HepG2 (cell line): ENCODE results near the gene CA11. TPM values are rescaled to one million over a fixed set of nuclear protein-coding genes. Genes with fewer than 3 reads are reported as not detected.

ENCODE experiments used
- ATAC-seq: fragments of 200-7000 bp; cut with Tn5 transposase; 3 replicates; pipeline ENCODE4 v1.9.1; 2020; ENCODE audit warnings: mild to moderate bottlenecking, moderate library complexity
- BruUV-seq: library from RNA; stranded (reverse); fragments of 400-500 nt; replicated peaks from 2 replicates; lab custom pipeline; 2021; lab: Mats Ljungman, UMichigan
- CTCF ChIA-PET: fragments of 300-600 bp; formaldehyde crosslinking; extraction: SDS; loops from one replicate; lab custom pipeline; 2021; ENCODE audit warnings: low total read pairs, inconsistent platforms, low intra/inter-chr PET ratio; lab: Yijun Ruan, JAX
- POLR2A ChIA-PET: fragments of 350-600 bp; sonication (Branson Sonifier 250); formaldehyde crosslinking; loops from one replicate; lab custom pipeline; 2020; ENCODE audit warnings: antibody characterized with exemption, inconsistent platforms; lab: Yijun Ruan, JAX
- DNase-seq: peaks from one replicate; pipeline ENCODE4 v3.0.0-alpha.2; 2015; ENCODE audit warnings: low spot score
- FAIRE-seq: peaks from 3 replicates; lab custom pipeline; 2011; peaks lifted over from hg19 to GRCh38; lab: Jason Lieb, UNC
- H2AFZ ChIP-seq: one replicate; pipeline ENCODE4 v1.6.1; 2011; ENCODE audit warnings: low read length, inconsistent platforms
- H3K27ac ChIP-seq: fragments of 300-600 bp; 3 replicates; pipeline ENCODE4 v1.8.0; 2011; ENCODE audit warnings: mixed run types, mild to moderate bottlenecking, mixed read lengths, low read length, inconsistent platforms; ENCODE audit not compliant: insufficient read depth; ENCODE audit errors: extremely low read length
- H3K27me3 ChIP-seq, 2 experiments: fragments of 200-600 bp in 1 of 2; 2 replicates in 1 of 2; 3 replicates in 1 of 2; pipeline versions ENCODE4 v1.6.0 to v1.8.0; 2011; ENCODE audit warnings: low read length in 2 of 2, mild to moderate bottlenecking in 2 of 2, moderate library complexity in 2 of 2, inconsistent platforms in 1 of 2; ENCODE audit not compliant: insufficient read depth in 2 of 2, control insufficient read depth in 1 of 2
- H3K36me3 ChIP-seq, 2 experiments: fragments of 200-600 bp in 1 of 2; replicated peaks in 1 of 2; 2 replicates in 1 of 2; 3 replicates in 1 of 2; pipeline versions ENCODE4 v1.5.1 to v1.8.0; 2011; ENCODE audit warnings: low read length in 2 of 2, inconsistent platforms in 1 of 2; ENCODE audit not compliant: insufficient read depth in 2 of 2, control insufficient read depth in 1 of 2
- H3K4me1 ChIP-seq: 2 replicates; pipeline ENCODE4 v1.5.1; 2012; ENCODE audit warnings: low read length, inconsistent platforms; ENCODE audit not compliant: insufficient read depth
- H3K4me2 ChIP-seq: 2 replicates; pipeline ENCODE4 v1.6.0; 2011; ENCODE audit warnings: low read depth, low read length, inconsistent platforms
- H3K4me3 ChIP-seq, 3 experiments: fragments of 200-600 bp in 1 of 3; sonication (generic), shearing (Covaris generic) in 1 of 3; replicated peaks in 1 of 3; 2 replicates each; pipeline ENCODE4 v1.5.1; 2011 to 2016; ENCODE audit warnings: low read length in 3 of 3, inconsistent platforms in 2 of 3, low read depth in 2 of 3, mild to moderate bottlenecking in 2 of 3, control low read depth in 1 of 3, mixed read lengths in 1 of 3; ENCODE audit not compliant: insufficient read depth in 1 of 3
- H3K79me2 ChIP-seq: one replicate; pipeline ENCODE4 v1.6.1; 2011; ENCODE audit warnings: low read length, inconsistent platforms; ENCODE audit not compliant: insufficient read depth
- H3K9ac ChIP-seq: 2 replicates; pipeline ENCODE4 v1.6.0; 2011; ENCODE audit warnings: mild to moderate bottlenecking, low read depth, low read length, inconsistent platforms; ENCODE audit not compliant: insufficient read depth
- H3K9me3 ChIP-seq: 2 replicates; pipeline ENCODE4 v1.5.1; 2012; ENCODE audit warnings: mild to moderate bottlenecking, low read length
- H4K20me1 ChIP-seq: 2 replicates; pipeline ENCODE4 v1.6.0; 2011; ENCODE audit warnings: inconsistent platforms, mild to moderate bottlenecking, low read length, moderate library complexity; ENCODE audit not compliant: insufficient read depth
- ATF7 ChIP-seq, 2 experiments: fragments of 450-650 bp in 1 of 2; sonication (generic) in 1 of 2; formaldehyde crosslinking in 1 of 2; IDR thresholded peaks; 2 replicates each; pipeline versions ENCODE4 v1.4.0 to v1.6.1; 2016 to 2020; ENCODE audit warnings: antibody characterized with exemption in 1 of 2, mild to moderate bottlenecking in 1 of 2, missing genetic modification reagents in 1 of 2
- CREB1 ChIP-seq, 2 experiments: fragments of 450-650 bp in 1 of 2; IDR thresholded peaks; 2 replicates each; pipeline ENCODE4 v1.6.1; 2016 to 2017; ENCODE audit warnings: control low read depth in 1 of 2, mild to moderate bottlenecking in 1 of 2, missing compliant biosample characterization in 1 of 2, missing genetic modification characterization in 1 of 2
- CREM ChIP-seq, 2 experiments: sonication (generic) in 1 of 2; formaldehyde crosslinking in 1 of 2; IDR thresholded peaks; 2 replicates each; pipeline versions ENCODE4 v1.4.0 to v1.6.1; 2016 to 2020; ENCODE audit warnings: antibody characterized with exemption in 1 of 2, mild to moderate bottlenecking in 1 of 2, missing genetic modification reagents in 1 of 2
- ELF4 ChIP-seq: sonication (generic); formaldehyde crosslinking; IDR thresholded peaks from 2 replicates; pipeline ENCODE4 v1.5.0; 2020; ENCODE audit warnings: missing genetic modification reagents, mild to moderate bottlenecking, moderate library complexity, borderline replicate concordance
- FOSL2 ChIP-seq: sonication (generic); formaldehyde crosslinking; IDR thresholded peaks from 2 replicates; pipeline ENCODE4 v1.4.0; 2020; ENCODE audit warnings: missing genetic modification reagents
- FOXJ3 ChIP-seq: sonication (generic); formaldehyde crosslinking; IDR thresholded peaks from 2 replicates; pipeline ENCODE4 v1.4.0; 2020; ENCODE audit warnings: missing genetic modification reagents, mild to moderate bottlenecking, borderline replicate concordance
- JUN ChIP-seq: sonication (generic); formaldehyde crosslinking; IDR thresholded peaks from 2 replicates; pipeline ENCODE4 v1.4.0; 2020; ENCODE audit warnings: mild to moderate bottlenecking, missing genetic modification reagents
- KLF16 ChIP-seq, 2 experiments: sonication (generic) in 1 of 2; formaldehyde crosslinking in 1 of 2; IDR thresholded peaks; 2 replicates each; pipeline versions ENCODE4 v1.6.1 to v1.8.0; 2016 to 2023; ENCODE audit warnings: missing genetic modification reagents in 2 of 2, missing compliant biosample characterization in 1 of 2
- MTF2 ChIP-seq: sonication (generic); formaldehyde crosslinking; IDR thresholded peaks from 2 replicates; pipeline ENCODE4 v1.5.0; 2020; ENCODE audit warnings: missing genetic modification reagents, borderline replicate concordance
- NFKBIZ ChIP-seq: IDR thresholded peaks from 2 replicates; pipeline ENCODE4 v1.6.1; 2018; ENCODE audit warnings: missing genetic modification reagents, missing compliant biosample characterization
- NFYB ChIP-seq: sonication (generic); formaldehyde crosslinking; IDR thresholded peaks from 2 replicates; pipeline ENCODE4 v1.4.0; 2020; ENCODE audit warnings: missing genetic modification reagents
- RFX5 ChIP-seq: IDR thresholded peaks from 2 replicates; pipeline ENCODE4 v1.6.1; 2011; ENCODE audit warnings: low read depth, low read length, improper control_type of control experiment
- RFXANK ChIP-seq: IDR thresholded peaks from 2 replicates; pipeline ENCODE4 v1.6.1; 2016
- RFXAP ChIP-seq: sonication (generic); formaldehyde crosslinking; IDR thresholded peaks from 2 replicates; pipeline ENCODE4 v1.4.0; 2020; ENCODE audit warnings: missing genetic modification reagents, borderline replicate concordance
- SPEN ChIP-seq: sonication (generic); formaldehyde crosslinking; IDR thresholded peaks from 2 replicates; pipeline ENCODE4 v1.5.1; 2020; ENCODE audit warnings: low read depth, mild to moderate bottlenecking, missing genetic modification reagents
- ZBTB21 ChIP-seq: sonication (generic); formaldehyde crosslinking; IDR thresholded peaks from 2 replicates; pipeline ENCODE4 v1.4.0; 2020; ENCODE audit warnings: missing genetic modification reagents
- ZNF292 ChIP-seq: sonication (generic); formaldehyde crosslinking; IDR thresholded peaks from 2 replicates; pipeline ENCODE4 v1.8.1; 2022; ENCODE audit warnings: mild to moderate bottlenecking, low read depth, missing genetic modification reagents, borderline replicate concordance
- WGBS: methylation state at CpG from one replicate; pipeline ENCODE4 v1.1.6; 2017; ENCODE audit warnings: low lambda C conversion rate; 5-methylcytosine and 5-hydroxymethylcytosine counted together
- in situ Hi-C: cut with HindIII; loops from 2 replicates; pipeline ENCODE4 v1.10.0; 2017; ENCODE audit warnings: low pct_unique_long_range_greater_than_20kb; ENCODE audit not compliant: extremely low pct_ligation_motif_present
- intact Hi-C: fragments of 100-400 bp; cut with micrococcal nuclease; formaldehyde crosslinking; loops from one replicate; pipeline ENCODE4 v1.10.0; 2022; ENCODE audit not compliant: unreplicated experiment
- polyA plus RNA-seq, 8 experiments: library from polyadenylated mRNA; depleted of rRNA in 3 of 8; stranded (reverse) in 7 of 8; unstranded in 1 of 8; fragments of >200 nt; fragmentation: Illumina TruSeq in 4 of 8; extraction: Trizol in 4 of 8; gene quantifications; 2 replicates each; pipeline versions ENCODE4 v1.2.1 to v1.2.3, GENCODE V29; 2011 to 2016; ENCODE audit warnings: low read depth in 4 of 8, missing spikeins in 1 of 8, mixed read lengths in 1 of 8; ENCODE audit not compliant: insufficient read depth in 1 of 8
- total RNA-seq, 5 experiments: library from RNA; depleted of rRNA; stranded (reverse); fragments of >200 nt; fragmentation: Illumina TruSeq; extraction: Trizol; gene quantifications; 2 replicates each; pipeline ENCODE4 v1.2.3, GENCODE V29; 2016; ENCODE audit warnings: low read depth in 1 of 5
- TF ChIP-seq, protein P1 (sequence below): sonication (generic); formaldehyde crosslinking; IDR thresholded peaks from 2 replicates; pipeline ENCODE4 v1.4.0; 2020; ENCODE audit warnings: missing genetic modification reagents
- TF ChIP-seq, protein P2 (sequence below): sonication (generic); formaldehyde crosslinking; IDR thresholded peaks from 2 replicates; pipeline ENCODE4 v1.5.0; 2020; ENCODE audit warnings: missing genetic modification reagents
- TF ChIP-seq, protein P3 (sequence below): sonication (generic); formaldehyde crosslinking; IDR thresholded peaks from 2 replicates; pipeline ENCODE4 v1.5.1; 2020; ENCODE audit warnings: missing genetic modification reagents, mild to moderate bottlenecking, borderline replicate concordance

Gene CA11
- total and polyA plus RNA-seq, 2 of the 13 experiments (the other 11 are each of a cell fraction or from before 2014, with no cell fraction given) = 0.41 to 0.58 TPM

DNA sequence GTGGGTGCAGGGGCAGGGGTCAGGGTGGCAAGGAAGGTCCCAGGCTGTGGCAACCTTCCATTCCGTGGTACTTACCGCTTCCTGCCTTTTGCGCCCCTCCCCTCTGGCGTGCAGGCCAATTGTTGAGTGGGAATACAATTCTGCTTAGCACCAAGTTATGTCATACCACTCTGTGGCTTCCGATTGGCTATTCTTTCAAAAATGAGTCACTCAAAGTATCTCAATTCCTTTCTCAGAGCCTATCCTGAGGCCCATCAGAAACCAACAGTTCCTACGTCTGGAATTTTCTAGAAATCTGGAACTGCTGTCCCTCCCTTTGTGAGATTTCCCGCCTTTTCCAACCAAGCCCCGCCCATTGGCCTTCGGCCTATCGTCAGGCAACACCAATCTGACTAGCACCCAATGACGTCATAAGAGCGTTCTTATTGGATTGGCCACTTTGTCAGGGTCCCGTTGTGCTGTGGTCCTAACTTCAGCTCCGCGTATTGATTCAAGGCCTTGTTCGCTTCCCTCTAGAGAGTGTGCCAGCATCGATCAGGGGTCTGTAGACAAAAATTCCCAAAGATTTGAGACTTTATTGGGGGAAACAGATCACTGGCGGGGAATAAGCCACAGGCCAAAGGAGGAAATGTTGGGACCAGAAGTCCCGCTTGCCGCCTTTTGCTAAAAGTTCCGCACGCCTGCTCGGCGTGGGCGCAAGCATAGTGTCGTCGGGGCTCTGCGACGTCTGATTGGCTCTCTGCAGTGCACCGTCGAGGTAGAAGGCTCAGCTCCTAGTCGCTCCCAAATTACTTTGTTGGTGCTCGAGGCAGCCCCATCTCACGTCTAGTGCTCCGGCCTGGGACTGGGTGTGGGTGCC lies 15.1 kb upstream of the CA11 start:
- no peak overlapping the region for H3K9ac ChIP-seq
- no peak overlapping the region for H3K27ac ChIP-seq
- POLR2A ChIA-PET = no interaction called here
- H3K4me1 ChIP-seq = no peaks in the 10 kb centered on the region
- no TSS peak for BruUV-seq
- H3K27me3 ChIP-seq = peaks cover 1 to 6% of the 10 kb centered on the region in 2 experiments; a peak in 2 of 5 replicates
- no peak overlapping the region for H3K4me2 ChIP-seq
- DNase-seq (peak; percentile 66), ATAC-seq (peak; percentile 74), FAIRE-seq (peak; percentile 58)
- no peaks in the 10 kb centered on the region for H3K79me2 ChIP-seq
- no peak overlapping the region for H2AFZ ChIP-seq
- no peaks in the 10 kb centered on the region for H4K20me1 ChIP-seq
- WGBS = 68% methylated on average over 32 of the region's 35 CpGs
- in situ Hi-C loops (no loop called here), intact Hi-C loops (no loop called here)
- CTCF ChIA-PET = interaction anchor here (0.7 kb wide), 1 partner anchor 23 kb away, joined by 3 read pairs; no protein-coding TSS in a partner anchor
- no peak overlapping the region for H3K4me3 ChIP-seq
- H3K36me3 ChIP-seq = no peaks in the 10 kb centered on the region
- H3K9me3 ChIP-seq = no peaks in the 10 kb centered on the region
- TF ChIP-seq MTF2 (CRISPR knock-in tag) = no peak
- TF ChIP-seq, protein P1, sequence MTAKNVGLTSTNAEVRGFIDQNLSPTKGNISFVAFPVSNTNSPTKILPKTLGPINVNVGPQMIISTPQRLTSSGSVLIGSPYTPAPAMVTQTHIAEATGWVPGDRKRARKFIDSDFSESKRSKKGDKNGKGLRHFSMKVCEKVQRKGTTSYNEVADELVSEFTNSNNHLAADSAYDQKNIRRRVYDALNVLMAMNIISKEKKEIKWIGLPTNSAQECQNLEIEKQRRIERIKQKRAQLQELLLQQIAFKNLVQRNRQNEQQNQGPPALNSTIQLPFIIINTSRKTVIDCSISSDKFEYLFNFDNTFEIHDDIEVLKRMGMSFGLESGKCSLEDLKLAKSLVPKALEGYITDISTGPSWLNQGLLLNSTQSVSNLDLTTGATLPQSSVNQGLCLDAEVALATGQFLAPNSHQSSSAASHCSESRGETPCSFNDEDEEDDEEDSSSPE (CRISPR knock-in tag) = peak; percentile 80
- TF ChIP-seq ZNF292 (CRISPR knock-in tag) = no peak
- peak; percentile 34; the same call in 1 of the 2 replicates for TF ChIP-seq FOSL2
- no peak for TF ChIP-seq FOXJ3
- TF ChIP-seq RFXAP (CRISPR knock-in tag) = peak; percentile 99
- peak; percentile 51; the same call in 1 of the 2 replicates for TF ChIP-seq ZBTB21
- peak; percentile 97 for TF ChIP-seq CREB1 (IDR thresholded peaks at IDR 0.05)
- TF ChIP-seq CREB1 (CRISPR knock-in tag; IDR thresholded peaks at IDR 0.05) = peak; percentile 97
- TF ChIP-seq RFXANK (CRISPR knock-in tag) = peak; percentile 99
- TF ChIP-seq, protein P2, sequence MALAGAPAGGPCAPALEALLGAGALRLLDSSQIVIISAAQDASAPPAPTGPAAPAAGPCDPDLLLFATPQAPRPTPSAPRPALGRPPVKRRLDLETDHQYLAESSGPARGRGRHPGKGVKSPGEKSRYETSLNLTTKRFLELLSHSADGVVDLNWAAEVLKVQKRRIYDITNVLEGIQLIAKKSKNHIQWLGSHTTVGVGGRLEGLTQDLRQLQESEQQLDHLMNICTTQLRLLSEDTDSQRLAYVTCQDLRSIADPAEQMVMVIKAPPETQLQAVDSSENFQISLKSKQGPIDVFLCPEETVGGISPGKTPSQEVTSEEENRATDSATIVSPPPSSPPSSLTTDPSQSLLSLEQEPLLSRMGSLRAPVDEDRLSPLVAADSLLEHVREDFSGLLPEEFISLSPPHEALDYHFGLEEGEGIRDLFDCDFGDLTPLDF (CRISPR knock-in tag) = peak; percentile 51; the same call in 1 of the 2 replicates
- TF ChIP-seq KLF16 (CRISPR knock-in tag; IDR thresholded peaks at IDR 0.05) = no peak
- TF ChIP-seq RFX5 = peak; percentile 98
- TF ChIP-seq, protein P3, sequence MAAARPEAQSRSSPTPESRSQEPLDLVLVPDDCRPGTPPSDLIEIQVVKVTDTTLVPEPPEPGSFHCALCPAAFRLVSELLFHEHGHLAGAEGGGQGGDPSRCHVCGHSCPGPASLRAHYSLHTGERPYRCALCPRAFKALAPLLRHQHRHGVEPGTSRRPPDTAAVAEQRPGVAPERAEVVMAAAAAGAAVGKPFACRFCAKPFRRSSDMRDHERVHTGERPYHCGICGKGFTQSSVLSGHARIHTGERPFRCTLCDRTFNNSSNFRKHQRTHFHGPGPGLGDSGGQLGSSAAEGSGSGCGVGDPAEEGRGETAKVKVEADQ (CRISPR knock-in tag) = 0 out of 2 replicates have a peak, but pooled peaks have one; percentile 50
- TF ChIP-seq ELF4 = no peak
- peak; percentile 81 for TF ChIP-seq CREM (IDR thresholded peaks at IDR 0.05)
- TF ChIP-seq CREM (CRISPR knock-in tag; IDR thresholded peaks at IDR 0.05) = no peak
- TF ChIP-seq SPEN (CRISPR knock-in tag) = no peak
- TF ChIP-seq NFYB (CRISPR knock-in tag) = peak; percentile 80
- peak; percentile 98 for TF ChIP-seq ATF7 (IDR thresholded peaks at IDR 0.05)
- no peak for TF ChIP-seq ATF7 (CRISPR knock-in tag; IDR thresholded peaks at IDR 0.05)
- TF ChIP-seq NFKBIZ (CRISPR knock-in tag) = 0 out of 2 replicates have a peak, but pooled peaks have one; percentile 27
- TF ChIP-seq JUN (CRISPR knock-in tag) = no peak
